Dermis blood vessel endothelial cell (primary cell): Measurements from ENCODE around the gene ANKRD23. TPM values are rescaled to one million over a fixed set of nuclear protein-coding genes. Genes with fewer than 3 reads are reported as not detected.

Experiments
- DNase-seq: peaks from one replicate; pipeline ENCODE4 v3.0.0; 2010
- total RNA-seq: library from RNA; depleted of rRNA; stranded (reverse); fragments of >200 nt; gene quantifications from 2 replicates; pipeline ENCODE4 v1.2.3, GENCODE V29; 2014

ANKRD23 gene
- total RNA-seq, 1 donor from 2014 or later: 1.5 TPM

GRCh38 chr2:96792772-96793749 is 50.8 kb downstream of the ANKRD23 start:
- DNase-seq: no peak

GRCh38 chr2:96789245-96789617 is 54.6 kb downstream of the ANKRD23 start:
- no peak for DNase-seq

GRCh38 chr2:96788442-96789244 is 55.2 kb downstream of the ANKRD23 start:
- no peak for DNase-seq

Other genes with a start within 250 kb of the ANKRD23 start
- 27.7 and 32.8 TPM in 2 replicates for gene KANSL3, start 205.7 kb downstream of the ANKRD23 start, total RNA-seq
- gene FER1L5, start 201.3 kb downstream of the ANKRD23 start, total RNA-seq: under 0.01 TPM in 1 of 2 replicates, not detected in the other
- 24.2 and 24.7 TPM in 2 replicates for gene LMAN2L, start 104.0 kb downstream of the ANKRD23 start, total RNA-seq
- 2.4 and 3.2 TPM in 2 replicates for gene CNNM4, start 83.1 kb downstream of the ANKRD23 start, total RNA-seq
- 14.0 and 24.9 TPM in 2 replicates for gene CNNM3, start 27.8 kb downstream of the ANKRD23 start, total RNA-seq
- 6.8 and 8.0 TPM in 2 replicates for gene ANKRD39, start 14.0 kb upstream of the ANKRD23 start, total RNA-seq
- gene SEMA4C, start 26.1 kb upstream of the ANKRD23 start, total RNA-seq: 39.7 and 40.3 TPM in 2 replicates
- gene FAM178B, start 142.6 kb upstream of the ANKRD23 start, total RNA-seq: not detected in 2 replicates